Neuronal stem cell (in vitro differentiated cells): ENCODE results near the gene ELF4.

Experiments used
- DNase-seq: peaks from one replicate; pipeline ENCODE4 v3.0.0-alpha.2; 2013; ENCODE audit warnings: low spot score
- H2AFZ ChIP-seq: one replicate; pipeline ENCODE4 v1.6.1; 2013; ENCODE audit warnings: mild to moderate bottlenecking, low read length, inconsistent platforms
- H2AK5ac ChIP-seq: 2 replicates; pipeline ENCODE4 v1.6.1; 2013; ENCODE audit warnings: low read depth, mild to moderate bottlenecking, inconsistent platforms, low read length, moderate library complexity, mixed read lengths
- H2BK120ac ChIP-seq: 2 replicates; pipeline ENCODE4 v1.6.1; 2013; ENCODE audit warnings: low read depth, mild to moderate bottlenecking, inconsistent platforms, low read length, moderate library complexity, mixed read lengths
- H2BK12ac ChIP-seq: one replicate; pipeline ENCODE4 v1.6.1; 2013; ENCODE audit warnings: low read length, inconsistent platforms
- H2BK15ac ChIP-seq: 2 replicates; pipeline ENCODE4 v1.6.1; 2013; ENCODE audit warnings: mild to moderate bottlenecking, low read length, inconsistent platforms, mixed read lengths
- H2BK5ac ChIP-seq: one replicate; pipeline ENCODE4 v1.6.1; 2013; ENCODE audit warnings: inconsistent platforms, mild to moderate bottlenecking, low read length, moderate library complexity
- H3K14ac ChIP-seq: one replicate; pipeline ENCODE4 v1.6.1; 2013; ENCODE audit warnings: low read length, inconsistent platforms
- H3K18ac ChIP-seq: 2 replicates; pipeline ENCODE4 v1.6.1; 2013; ENCODE audit warnings: low read length, inconsistent platforms
- H3K23ac ChIP-seq: 2 replicates; pipeline ENCODE4 v1.6.1; 2013; ENCODE audit warnings: low read depth, mild to moderate bottlenecking, mixed read lengths, low read length, inconsistent platforms; ENCODE audit not compliant: poor library complexity
- H3K27ac ChIP-seq: replicated peaks from 3 replicates; pipeline ENCODE4 v1.5.1; 2013; ENCODE audit warnings: low read length, inconsistent platforms
- H3K27me3 ChIP-seq, 3 experiments: 2 replicates each; pipeline ENCODE4 v1.6.1; 2013; ENCODE audit warnings: low read length in 3 of 3, mild to moderate bottlenecking in 2 of 3, inconsistent platforms in 1 of 3, low read depth in 1 of 3, mixed read lengths in 1 of 3, moderate library complexity in 1 of 3; ENCODE audit not compliant: control insufficient read depth in 3 of 3, insufficient read depth in 3 of 3
- H3K36me3 ChIP-seq, 2 donors: replicated peaks in 1 of 2; 2 replicates each; pipeline ENCODE4 v1.6.1; 2013; ENCODE audit warnings: low read length in 2 of 2; ENCODE audit not compliant: control insufficient read depth in 2 of 2, insufficient read depth in 2 of 2
- H3K4ac ChIP-seq: 2 replicates; pipeline ENCODE4 v1.6.1; 2013; ENCODE audit warnings: inconsistent platforms, mild to moderate bottlenecking, low read length, moderate library complexity
- H3K4me1 ChIP-seq, 2 donors: 1 replicate in 1 of 2; 2 replicates in 1 of 2; pipeline ENCODE4 v1.6.1; 2013; ENCODE audit warnings: low read length in 2 of 2, low read depth in 1 of 2; ENCODE audit not compliant: control insufficient read depth in 2 of 2, insufficient read depth in 1 of 2
- H3K4me2 ChIP-seq: one replicate; pipeline ENCODE4 v1.6.1; 2013; ENCODE audit warnings: mild to moderate bottlenecking, low read length, inconsistent platforms; ENCODE audit not compliant: insufficient read depth, poor library complexity, severe bottlenecking
- H3K4me3 ChIP-seq, 2 donors: 2 replicates each; pipeline ENCODE4 v1.5.1; 2013; ENCODE audit warnings: low read length in 2 of 2, mild to moderate bottlenecking in 2 of 2, inconsistent platforms in 1 of 2, moderate library complexity in 1 of 2
- H3K79me1 ChIP-seq: one replicate; pipeline ENCODE4 v1.6.1; 2013; ENCODE audit warnings: low read depth, mild to moderate bottlenecking, inconsistent platforms, low read length, moderate library complexity
- H3K9ac ChIP-seq: one replicate; pipeline ENCODE4 v1.6.1; 2013; ENCODE audit warnings: mild to moderate bottlenecking, low read depth, low read length, inconsistent platforms; ENCODE audit not compliant: poor library complexity
- H3K9me3 ChIP-seq, 2 donors: replicated peaks in 1 of 2; 2 replicates each; pipeline versions ENCODE3 to v1.6.1; 2013; ENCODE audit warnings: low read length in 2 of 2, mild to moderate bottlenecking in 2 of 2, inconsistent platforms in 1 of 2, low read depth in 1 of 2, mixed read lengths in 1 of 2, moderate library complexity in 1 of 2; ENCODE audit not compliant: control insufficient read depth in 2 of 2, insufficient read depth in 1 of 2
- H4K8ac ChIP-seq: one replicate; pipeline ENCODE4 v1.6.1; 2013; ENCODE audit warnings: low read depth, mild to moderate bottlenecking, inconsistent platforms, low read length, moderate library complexity
- H4K91ac ChIP-seq: one replicate; pipeline ENCODE4 v1.6.1; 2013; ENCODE audit warnings: low read length, low read depth, mild to moderate bottlenecking, inconsistent platforms; ENCODE audit not compliant: poor library complexity
- WGBS, 2 donors: extraction: QIAGEN DNeasy Blood & Tissue Kit; methylation state at CpG; one replicate each; pipeline ENCODE4 v1.1.7; 2013; ENCODE audit warnings: missing lambda C conversion rate in 2 of 2, mixed read lengths in 1 of 2; ENCODE audit not compliant: insufficient read length in 2 of 2, insufficient replicate concordance in 1 of 2; ENCODE audit errors: extremely low coverage in 2 of 2; 5-methylcytosine and 5-hydroxymethylcytosine counted together

ELF4 gene

DNA sequence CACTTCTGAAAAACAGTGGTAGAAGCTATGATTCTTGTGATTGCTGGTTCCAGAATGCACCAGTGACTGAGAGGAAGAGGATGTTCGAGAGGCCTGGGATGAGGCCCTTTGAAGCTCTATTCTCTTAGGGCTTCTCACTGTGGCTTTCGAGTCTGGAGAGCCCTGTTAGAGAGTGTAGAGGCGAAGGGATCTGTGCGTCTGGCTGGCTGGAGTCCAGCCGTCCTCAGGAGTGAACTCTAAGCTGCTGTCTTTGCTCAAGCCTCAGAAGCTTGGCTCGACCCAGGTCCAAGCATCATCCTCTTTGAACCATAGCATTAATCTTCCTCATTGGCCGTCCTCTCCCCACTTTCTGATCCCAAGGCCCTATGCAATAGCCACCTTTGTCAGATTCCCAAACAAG is 51.6 kb downstream of the ELF4 start:
- H3K18ac ChIP-seq: no peak overlapping the region
- no peak overlapping the region for H3K23ac ChIP-seq
- H4K8ac ChIP-seq: no peak overlapping the region
- H3K9ac ChIP-seq: no peak overlapping the region
- H3K4ac ChIP-seq: no peak overlapping the region
- peaks cover 4 to 23% of the 10 kb centered on the region in 2 donors for H3K36me3 ChIP-seq
- H2BK5ac ChIP-seq: no peak overlapping the region
- no peak overlapping the region for H2BK120ac ChIP-seq
- H3K4me2 ChIP-seq: no peak overlapping the region
- no peak overlapping the region for H2AFZ ChIP-seq
- WGBS, 2 donors: no CpG with 5 or more reads among the region's 7 CpGs
- H3K4me1 ChIP-seq: peaks cover 0 to 7% of the 10 kb centered on the region in 2 donors
- H3K9me3 ChIP-seq: peaks cover 0 to 1% of the 10 kb centered on the region in 2 donors
- no peak overlapping the region for H4K91ac ChIP-seq
- no peak overlapping the region for H2BK12ac ChIP-seq
- H2AK5ac ChIP-seq: no peak overlapping the region
- H3K79me1 ChIP-seq: peaks cover 3% of the 10 kb centered on the region
- H3K14ac ChIP-seq: no peak overlapping the region
- H3K27me3 ChIP-seq: peaks cover 0 to 8% (median 0%) of the 10 kb centered on the region in 3 experiments
- no peak overlapping the region for H3K4me3 ChIP-seq
- H2BK15ac ChIP-seq: no peak overlapping the region
- no peak overlapping the region for H3K27ac ChIP-seq
- DNase-seq: no peak

DNA sequence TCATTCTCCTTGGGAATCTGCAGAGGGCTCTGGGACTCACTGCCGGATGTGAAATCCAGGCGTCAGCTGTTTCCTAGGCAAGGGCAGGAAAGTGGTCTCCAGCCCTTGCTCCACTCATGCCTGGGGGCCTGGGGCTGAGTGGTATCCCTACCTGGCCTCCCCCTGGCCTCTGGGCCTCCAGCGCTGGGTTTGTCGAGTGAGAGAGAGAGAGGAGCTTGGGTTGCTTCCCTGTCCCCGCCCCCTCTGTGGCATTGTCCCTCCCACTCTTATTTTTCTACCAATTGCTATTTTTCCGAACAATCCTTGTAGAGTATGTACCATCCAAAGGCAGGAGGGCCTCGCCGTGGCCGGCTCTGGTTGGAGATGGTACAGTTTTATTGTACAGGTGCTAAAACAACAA is 53.1 kb downstream of the ELF4 start:
- Histone ChIP-seq H2BK5ac (no peak overlapping the region), H3K36me3 (peaks cover 5 to 37% of the 10 kb centered on the region in 2 donors), H2BK15ac (no peak overlapping the region), H3K79me1 (peaks cover 3% of the 10 kb centered on the region), H3K14ac (no peak overlapping the region), H3K9me3 (peaks cover 0 to 1% of the 10 kb centered on the region in 2 donors), H3K27ac (no peak overlapping the region), H3K23ac (no peak overlapping the region), H3K9ac (no peak overlapping the region), H4K91ac (no peak overlapping the region), H3K4ac (no peak overlapping the region), H2AFZ (no peak overlapping the region), H3K18ac (no peak overlapping the region), H3K4me3 (no peak overlapping the region), H2BK12ac (no peak overlapping the region), H3K4me1 (peaks cover 0 to 7% of the 10 kb centered on the region in 2 donors), H3K27me3 (peaks cover 0 to 8% (median 0%) of the 10 kb centered on the region in 3 experiments), H3K4me2 (no peak overlapping the region), H2AK5ac (no peak overlapping the region), H2BK120ac (no peak overlapping the region), H4K8ac (no peak overlapping the region)
- DNase-seq: no peak
- WGBS, 2 donors: no CpG with 5 or more reads among the region's 9 CpGs

DNA sequence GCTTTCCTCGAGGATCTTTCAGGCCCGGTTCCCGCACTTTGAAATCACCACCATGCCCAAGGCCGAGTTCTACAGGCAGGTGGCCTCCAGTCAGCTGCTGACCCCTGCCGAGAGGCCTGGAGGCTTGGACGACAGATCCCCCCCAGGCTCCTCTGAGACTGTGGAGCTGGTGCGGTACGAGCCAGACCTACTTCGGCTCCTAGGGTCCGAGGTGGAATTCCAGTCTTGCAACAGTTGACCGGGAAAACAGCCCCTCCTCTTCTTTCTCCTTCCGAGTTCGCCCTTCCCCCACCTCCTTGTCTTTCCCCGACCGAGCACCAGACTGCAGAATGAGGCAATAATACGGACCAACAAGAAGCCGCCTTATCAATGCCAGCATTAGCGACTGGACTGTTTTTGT is 54.4 kb downstream of the ELF4 start:
- Histone ChIP-seq H2BK120ac (no peak overlapping the region), H3K4me1 (peaks cover 0 to 7% of the 10 kb centered on the region in 2 donors), H3K23ac (no peak overlapping the region), H3K27me3 (peaks cover 0 to 8% (median 0%) of the 10 kb centered on the region in 3 experiments), H2BK12ac (no peak overlapping the region), H3K9ac (no peak overlapping the region), H3K36me3 (peaks cover 16 to 50% of the 10 kb centered on the region in 2 donors), H3K9me3 (peaks cover 0 to 1% of the 10 kb centered on the region in 2 donors), H3K18ac (no peak overlapping the region), H3K27ac (no peak overlapping the region), H2BK5ac (no peak overlapping the region), H3K4me3 (no peak overlapping the region), H3K79me1 (peaks cover 3% of the 10 kb centered on the region), H2AFZ (no peak overlapping the region), H2BK15ac (no peak overlapping the region), H4K8ac (no peak overlapping the region), H3K4ac (no peak overlapping the region), H4K91ac (no peak overlapping the region), H3K14ac (no peak overlapping the region), H3K4me2 (no peak overlapping the region), H2AK5ac (no peak overlapping the region)
- WGBS, 2 donors: no CpG with 5 or more reads among the region's 18 CpGs
- no peak for DNase-seq

DNA sequence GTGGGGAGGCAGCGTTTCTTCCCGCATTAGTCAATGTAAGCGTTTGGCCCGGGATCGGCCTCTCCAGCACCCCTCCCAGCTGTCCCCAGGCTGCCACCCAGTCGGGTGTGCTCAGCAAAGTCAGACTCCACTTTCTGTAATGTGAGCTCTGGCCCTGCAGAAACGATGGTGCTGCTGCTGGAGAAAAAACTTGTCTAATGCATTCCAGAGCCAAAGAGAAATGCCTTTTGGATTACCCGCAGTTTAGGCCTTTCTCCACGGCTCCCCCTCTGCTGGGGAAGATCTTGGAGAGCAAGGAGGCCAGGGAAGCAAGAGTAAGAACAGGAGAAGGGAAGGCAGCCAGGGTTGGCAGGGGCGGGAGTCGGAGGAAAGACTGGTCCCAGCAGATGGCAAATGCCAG is 55.2 kb downstream of the ELF4 start:
- H3K27me3 ChIP-seq: peaks cover 0 to 8% (median 0%) of the 10 kb centered on the region in 3 experiments
- H3K27ac ChIP-seq: no peak overlapping the region
- H4K8ac ChIP-seq: no peak overlapping the region
- no peak overlapping the region for H4K91ac ChIP-seq
- H3K9ac ChIP-seq: no peak overlapping the region
- no peak overlapping the region for H3K4me2 ChIP-seq
- H3K9me3 ChIP-seq: peaks cover 0 to 1% of the 10 kb centered on the region in 2 donors
- no peak overlapping the region for H2BK5ac ChIP-seq
- H3K23ac ChIP-seq: no peak overlapping the region
- no peak overlapping the region for H2BK15ac ChIP-seq
- H3K36me3 ChIP-seq: peaks cover 21 to 58% of the 10 kb centered on the region in 2 donors
- H3K79me1 ChIP-seq: peaks cover 3% of the 10 kb centered on the region
- DNase-seq: no peak
- no peak overlapping the region for H2AFZ ChIP-seq
- no peak overlapping the region for H3K4ac ChIP-seq
- no peak overlapping the region for H3K14ac ChIP-seq
- no peak overlapping the region for H2BK120ac ChIP-seq
- H3K4me3 ChIP-seq: no peak overlapping the region
- peaks cover 0 to 7% of the 10 kb centered on the region in 2 donors for H3K4me1 ChIP-seq
- H3K18ac ChIP-seq: no peak overlapping the region
- WGBS, 2 donors: no CpG with 5 or more reads among the region's 11 CpGs
- H2AK5ac ChIP-seq: no peak overlapping the region
- H2BK12ac ChIP-seq: no peak overlapping the region
